AG04449 (cell line): ENCODE data around the gene LAMA5.

Experiments
- CTCF ChIA-PET: fragments of 350-600 bp; formaldehyde crosslinking; extraction: SDS; loops from one replicate; lab custom pipeline; 2021; ENCODE audit warnings: antibody characterized with exemption; lab: Yijun Ruan, JAX
- POLR2A ChIA-PET: fragments of 400-600, 350-600 bp; formaldehyde crosslinking; extraction: SDS; loops from one replicate; lab custom pipeline; 2020; ENCODE audit warnings: antibody characterized with exemption, inconsistent platforms; lab: Yijun Ruan, JAX
- DNase-seq: peaks from one replicate; pipeline ENCODE4 v3.0.0-alpha.2; 2010; ENCODE audit warnings: low read depth, low spot score
- H3K4me3 ChIP-seq: 2 replicates; pipeline ENCODE4 v1.5.1; 2011; ENCODE audit warnings: low read depth, mild to moderate bottlenecking, control low read depth, low read length
- CTCF ChIP-seq: IDR thresholded peaks from one replicate; pipeline ENCODE4 v1.5.1; 2011; ENCODE audit warnings: mild to moderate bottlenecking, moderate library complexity, low read length, control low read depth, inconsistent platforms; ENCODE audit not compliant: insufficient read depth; ENCODE audit errors: missing control alignments

LAMA5 gene

DNA sequence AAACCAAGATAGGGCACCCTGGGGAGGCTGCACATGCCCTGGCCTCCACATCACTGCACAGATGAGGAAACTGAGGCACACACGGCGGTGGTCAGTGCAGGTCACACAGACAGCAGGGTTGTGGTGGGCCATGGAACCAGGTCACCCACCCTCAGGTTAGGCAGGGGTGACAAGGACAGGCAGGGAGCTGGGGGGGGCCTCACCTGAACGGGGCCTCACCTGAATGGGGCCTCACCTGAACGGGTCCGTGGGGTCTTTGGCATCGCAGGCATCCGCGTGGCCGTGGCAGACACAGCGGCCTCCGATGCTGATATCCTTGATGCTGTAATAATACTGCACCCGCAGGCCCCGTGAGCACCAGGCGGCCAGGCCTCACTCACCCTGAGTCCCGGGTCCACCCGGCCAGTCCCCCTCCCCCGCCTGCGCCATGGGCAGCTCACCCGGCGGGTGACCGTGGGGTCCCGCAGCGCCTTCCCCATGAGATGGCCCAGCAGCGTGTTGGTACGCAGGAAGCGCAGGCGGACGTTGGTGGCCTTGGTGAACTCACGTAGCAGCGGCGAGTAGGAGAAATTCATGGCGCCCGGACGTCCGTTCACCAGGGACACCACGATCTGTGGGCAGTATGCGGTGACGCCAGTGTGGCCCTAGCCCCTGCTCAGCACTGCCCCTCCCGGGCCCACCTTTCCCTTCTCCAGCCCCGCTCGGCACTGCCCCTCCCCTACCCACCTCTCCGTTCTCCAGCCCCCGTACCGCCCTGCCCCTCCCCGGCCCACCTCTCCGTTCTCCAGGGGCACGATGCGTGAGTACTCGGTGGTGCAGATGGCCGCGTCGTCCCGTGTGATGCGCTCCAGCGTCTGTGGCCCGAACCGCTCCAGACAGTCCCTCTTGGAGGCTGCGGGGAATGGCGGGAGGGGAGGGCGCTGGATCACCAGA is 15.4 kb downstream of the LAMA5 start:
- ChIA-PET POLR2A (no interaction called here), CTCF (no interaction called here)
- no peak overlapping the region for H3K4me3 ChIP-seq
- TF ChIP-seq CTCF, result no peak
- no peak for DNase-seq

- no peak for TF ChIP-seq CTCF
- ChIA-PET CTCF (interaction anchor here (1.5 kb wide), 1 partner anchor 18 kb away, joined by 6 read pairs; no protein-coding TSS in a partner anchor), POLR2A (no interaction called here)
- no peak overlapping the region for H3K4me3 ChIP-seq
- no peak for DNase-seq
These were observed 16.3 kb downstream of the LAMA5 start for GRCh38 chr20:62350629-62351422.

GRCh38 chr20:62350098-62350628 is 16.9 kb downstream of the LAMA5 start:
- ChIA-PET CTCF (interaction anchor here (1.5 to 1.7 kb wide), 2 partner anchors 10 to 18 kb away, joined by 4 to 6 read pairs; no protein-coding TSS in a partner anchor), POLR2A (no interaction called here)
- DNase-seq, result no peak
- TF ChIP-seq CTCF, result no peak
- no peak overlapping the region for H3K4me3 ChIP-seq

DNA sequence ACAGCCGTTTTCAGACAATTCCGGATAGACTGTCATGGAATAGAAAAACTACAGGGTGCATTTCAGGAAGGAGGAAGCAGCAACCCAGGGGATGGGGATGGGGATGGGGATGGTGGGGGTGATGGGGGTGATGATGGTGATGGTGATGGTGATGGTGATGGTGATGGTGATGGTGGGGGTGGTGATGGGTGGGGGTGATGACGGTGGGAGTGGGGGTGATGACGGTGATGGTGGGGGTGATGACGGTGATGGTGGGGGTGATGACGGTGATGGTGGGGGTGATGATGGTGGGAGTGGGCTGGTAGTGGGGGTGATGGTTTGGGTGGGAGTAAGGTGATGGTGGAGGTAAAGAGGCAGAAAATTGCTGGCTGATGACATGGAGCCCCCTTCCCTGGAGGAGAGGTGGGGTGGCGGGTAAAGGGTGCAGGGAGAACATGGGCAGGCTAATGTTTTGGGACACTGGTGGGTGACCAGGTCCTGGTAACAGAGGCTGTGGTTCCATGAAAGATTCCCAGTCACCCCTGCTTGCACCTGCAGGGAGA is 17.5 kb downstream of the LAMA5 start:
- ChIA-PET CTCF (interaction anchor here (1.5 to 1.7 kb wide), 2 partner anchors 10 to 19 kb away, joined by 4 to 6 read pairs; no protein-coding TSS in a partner anchor), POLR2A (no interaction called here)
- DNase-seq, result no peak
- H3K4me3 ChIP-seq, result no peak overlapping the region
- no peak for TF ChIP-seq CTCF

DNA sequence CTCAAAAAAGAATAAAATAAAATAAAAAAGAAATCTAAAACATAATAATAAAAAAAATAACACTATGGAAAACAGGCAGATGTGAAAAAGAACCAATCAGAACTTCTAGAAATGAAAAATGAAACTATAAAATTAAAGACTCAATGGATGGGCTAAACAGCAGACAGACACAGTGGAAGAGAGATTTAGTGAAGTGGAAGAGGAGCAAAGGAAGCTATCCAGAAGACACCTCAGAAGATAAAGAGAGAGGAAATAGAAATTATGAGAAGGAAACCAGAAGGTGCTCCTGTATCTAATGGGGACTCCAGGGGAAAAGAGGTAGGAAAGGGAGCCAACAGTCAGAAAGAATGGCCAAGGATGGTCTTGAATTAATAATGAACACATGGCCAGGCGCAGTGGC is 18.5 kb downstream of the LAMA5 start:
- CTCF ChIA-PET, result interaction anchor here (0.9 to 1.7 kb wide), 2 partner anchors 9 to 15 kb away, joined by 3 to 4 read pairs; no protein-coding TSS in a partner anchor
- H3K4me3 ChIP-seq, result no peak overlapping the region
- no peak for DNase-seq
- no peak for TF ChIP-seq CTCF
- POLR2A ChIA-PET, result no interaction called here
